Sciatic nerve (tissue), 2 donors: Measurements from ENCODE around the gene CHRNE. TPM values are rescaled to one million over a fixed set of nuclear protein-coding genes. Genes with fewer than 3 reads are reported as not detected.
A peak's percentile ranks its signal among the peaks of the same experiment; 100 is the strongest.

ENCODE experiments used
- ATAC-seq: fragments of 200-7000 bp; cut with Tn5 transposase; one replicate; pipeline ENCODE4 v1.9.1; 2020; ENCODE audit warnings: mild to moderate bottlenecking, moderate library complexity
- DNase-seq: peaks from one replicate; pipeline ENCODE4 v3.0.0-alpha.2; 2020; ENCODE audit warnings: low spot score
- intact Hi-C: fragments of 100-400 bp; cut with DNase I; formaldehyde crosslinking; loops from one replicate; pipeline ENCODE4 v1.14.2; 2022
- total RNA-seq: library from RNA; stranded (reverse); fragmentation: NEBNext Ultra II Directional; extraction: Animal tissue kit (Norgen Biotek cat#: 25700); gene quantifications from one replicate; pipeline ENCODE4 v1.2.1, GENCODE V29; 2021
- donor health status: DM: no; HTN: no; CAD: no.
- donor health status: DM: no; HTN: no; CAD: no.

The CHRNE gene
- total RNA-seq = 2.3 TPM

DNA sequence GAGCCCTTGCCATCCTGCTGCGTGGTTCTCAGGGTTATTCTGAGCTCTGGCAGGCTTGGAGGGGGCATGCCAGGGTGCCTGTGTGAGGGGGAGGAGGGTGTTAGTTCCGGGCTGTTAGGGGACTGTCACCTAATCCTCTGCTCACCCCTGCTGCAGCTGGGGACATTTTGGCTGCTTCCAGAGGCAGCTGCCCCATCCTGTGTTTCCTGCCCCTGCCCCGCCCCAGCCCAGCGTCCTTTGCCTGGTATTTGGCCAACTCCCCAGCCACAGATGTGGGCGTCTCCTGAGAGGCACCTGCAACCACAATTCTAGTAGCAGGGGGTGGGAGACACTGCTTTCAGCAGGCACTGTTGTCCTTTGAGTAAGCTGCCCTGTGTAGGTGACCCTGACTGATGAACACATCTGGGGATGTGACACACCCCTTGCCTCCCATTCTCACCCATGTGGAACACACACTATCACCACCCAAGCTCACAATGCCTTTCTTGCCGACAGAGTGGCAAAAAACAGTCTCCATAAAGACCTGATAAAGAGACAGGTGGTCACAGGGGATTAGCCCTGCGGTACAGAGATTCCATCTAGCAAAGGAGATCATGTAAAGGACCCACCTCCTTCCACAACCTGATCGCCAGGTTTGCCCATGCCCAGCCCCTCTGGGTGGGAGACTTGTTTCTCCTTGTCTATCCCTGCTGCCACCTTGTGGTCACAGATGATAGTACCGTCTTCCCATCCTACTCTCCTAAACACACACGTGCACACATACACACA, at the start of gene CHRNE:
Gene CHRNE, minus strand, starts transcription at position 48 of the 768 bp plus-strand sequence. Its CDS starts 35 bp downstream, at position 13.
- peak; percentile 87 for DNase-seq
- no peak for ATAC-seq
- intact Hi-C loops = no loop called here

DNA sequence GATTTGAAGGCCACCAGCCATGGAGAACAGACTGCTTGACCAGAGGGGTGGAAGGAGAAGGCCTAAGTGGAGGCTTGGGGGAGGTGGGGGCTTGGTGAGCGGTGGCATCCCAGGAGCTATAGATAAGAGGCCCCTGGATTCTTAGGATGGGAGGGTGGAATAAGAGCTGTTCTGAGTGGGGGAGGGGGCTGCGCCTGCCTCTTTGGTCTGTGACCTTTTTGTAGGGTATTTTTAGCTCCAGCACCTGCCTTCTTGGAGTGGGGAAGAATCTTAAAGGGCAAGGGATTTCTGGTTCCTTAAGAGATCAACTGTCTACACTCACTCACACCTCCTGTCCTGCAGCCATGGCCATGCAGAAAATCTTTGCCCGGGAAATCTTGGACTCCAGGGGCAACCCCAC, 48.6 kb upstream of the CHRNE start:
- DNase-seq = no peak
- no peak for ATAC-seq
- intact Hi-C loops = no loop called here

DNA sequence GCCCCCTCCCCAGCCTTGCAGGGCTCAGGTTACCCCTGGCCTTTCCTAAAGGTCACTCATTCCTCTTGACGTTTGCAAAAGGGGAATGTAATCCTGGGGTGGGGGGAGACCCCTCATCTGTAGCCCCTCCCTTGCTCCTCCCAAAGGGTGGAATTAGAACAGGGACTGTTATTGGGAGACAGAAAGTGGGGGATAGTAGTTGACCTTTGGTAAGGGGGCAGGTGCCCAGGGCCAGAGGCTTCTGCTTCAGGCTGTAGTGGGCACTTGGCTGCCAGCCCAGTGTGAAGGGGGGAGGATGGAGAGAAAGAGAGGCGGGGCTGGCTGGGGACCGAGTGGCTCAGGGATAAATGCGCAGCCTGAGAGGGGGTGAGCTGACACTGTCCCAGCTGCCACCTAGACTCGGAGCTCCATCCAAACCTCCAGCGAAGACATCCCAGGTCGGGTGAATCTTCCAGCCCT, 47.9 kb upstream of the CHRNE start, which contains the start of gene ENO3:
Gene ENO3, plus strand, starts transcription at position 374 of the 459 bp plus-strand sequence. CDS start 711 bp downstream, outside the sequence.
- DNase-seq (no peak), ATAC-seq (no peak)
- intact Hi-C loops = no loop called here

DNA sequence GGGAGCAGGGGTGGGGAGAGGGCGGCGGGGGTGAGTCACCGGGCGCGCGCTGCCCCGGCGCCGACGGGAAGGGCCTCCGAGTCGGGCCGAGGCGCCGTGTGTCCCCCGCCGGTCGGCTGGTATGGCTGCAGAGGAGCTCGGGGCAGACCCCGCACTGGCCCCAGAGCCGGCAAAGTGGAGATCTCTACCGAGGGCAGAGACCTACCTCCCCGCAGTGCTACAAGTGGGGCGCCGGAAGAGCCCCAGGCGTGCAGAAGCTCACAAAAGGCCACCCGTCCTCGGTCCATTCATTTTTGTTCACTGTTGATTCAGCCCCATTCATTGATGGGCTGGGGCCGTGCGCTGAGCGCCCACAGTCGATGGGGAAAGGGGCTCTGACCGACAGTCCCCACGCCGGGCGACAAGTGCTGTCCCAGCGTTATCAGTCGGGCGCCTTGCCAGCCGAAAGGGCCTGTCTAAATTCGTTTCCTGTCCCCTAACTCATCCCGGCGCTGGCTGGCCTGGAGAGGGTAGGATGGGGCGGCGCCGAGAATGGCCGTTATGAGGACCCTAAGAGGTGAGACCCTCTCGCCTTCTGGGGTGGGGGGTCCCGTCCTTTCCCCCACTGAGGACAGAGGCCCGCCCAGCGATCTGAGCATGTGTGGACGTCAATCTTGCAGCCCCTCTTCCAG, 47.3 kb upstream of the CHRNE start:
- intact Hi-C loops = no loop called here
- ATAC-seq (no peak), DNase-seq (peak; percentile 83)

DNA sequence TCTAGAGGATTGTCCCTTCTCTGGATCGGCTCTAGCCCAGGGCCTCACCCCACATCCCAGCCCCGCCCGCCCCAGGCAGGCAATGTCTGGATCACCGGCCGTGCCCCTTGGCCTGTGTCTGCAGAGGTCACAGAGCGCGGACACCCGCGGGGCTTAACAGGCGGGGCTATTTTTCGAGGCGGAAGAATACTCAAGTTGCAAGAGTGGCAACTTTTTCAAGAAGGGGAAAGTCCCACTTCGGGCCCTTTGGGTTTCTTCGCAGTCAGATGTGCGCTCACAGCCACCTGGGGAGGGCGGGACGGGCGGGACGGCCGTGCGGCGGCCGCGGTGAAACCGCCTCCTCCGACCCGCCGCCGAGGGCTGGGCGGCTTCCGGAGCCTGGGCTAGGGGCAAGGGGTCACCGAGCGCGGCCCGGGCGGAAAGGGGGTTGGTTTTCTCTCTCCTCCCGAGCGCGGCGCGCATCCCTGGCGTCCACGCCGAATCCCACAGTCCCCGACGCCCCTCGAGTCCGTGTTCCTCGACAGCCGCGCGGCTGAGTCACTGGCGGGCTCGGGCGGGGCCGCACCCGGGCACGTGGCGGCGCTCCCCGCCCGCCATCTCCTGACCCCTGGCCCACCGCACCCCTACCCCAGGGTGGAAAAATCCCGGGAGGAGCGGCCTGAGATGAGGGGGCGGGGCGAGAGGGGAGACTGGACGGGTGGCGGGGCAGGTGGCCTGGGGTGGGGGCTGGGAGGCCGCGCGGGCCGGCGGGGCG, 46.6 kb upstream of the CHRNE start:
- intact Hi-C loops = no loop called here
- ATAC-seq (peak; percentile 40), DNase-seq (peak; percentile 84)

DNA sequence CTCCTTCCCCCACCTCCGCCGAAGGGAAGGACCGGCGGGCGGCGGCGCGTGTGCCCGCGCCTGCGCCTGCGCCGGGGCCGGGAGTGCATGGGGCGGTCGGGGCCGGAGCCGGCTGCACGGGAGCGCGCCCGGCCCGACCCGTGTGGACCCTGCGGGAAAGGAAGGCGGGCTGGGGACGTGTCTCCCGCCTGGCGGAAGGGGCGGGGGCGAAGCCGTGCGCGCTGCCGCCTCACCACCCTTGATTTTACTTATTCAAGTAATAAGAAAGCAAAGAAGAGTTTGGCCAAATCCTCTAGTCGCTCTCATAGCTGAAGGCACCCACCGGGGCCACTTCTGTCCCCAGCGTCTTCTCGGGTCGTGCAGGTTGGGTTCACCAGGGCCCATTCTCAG, 46.0 kb upstream of the CHRNE start:
- DNase-seq = peak; percentile 88
- intact Hi-C loops = no loop called here
- peak; percentile 89 for ATAC-seq

DNA sequence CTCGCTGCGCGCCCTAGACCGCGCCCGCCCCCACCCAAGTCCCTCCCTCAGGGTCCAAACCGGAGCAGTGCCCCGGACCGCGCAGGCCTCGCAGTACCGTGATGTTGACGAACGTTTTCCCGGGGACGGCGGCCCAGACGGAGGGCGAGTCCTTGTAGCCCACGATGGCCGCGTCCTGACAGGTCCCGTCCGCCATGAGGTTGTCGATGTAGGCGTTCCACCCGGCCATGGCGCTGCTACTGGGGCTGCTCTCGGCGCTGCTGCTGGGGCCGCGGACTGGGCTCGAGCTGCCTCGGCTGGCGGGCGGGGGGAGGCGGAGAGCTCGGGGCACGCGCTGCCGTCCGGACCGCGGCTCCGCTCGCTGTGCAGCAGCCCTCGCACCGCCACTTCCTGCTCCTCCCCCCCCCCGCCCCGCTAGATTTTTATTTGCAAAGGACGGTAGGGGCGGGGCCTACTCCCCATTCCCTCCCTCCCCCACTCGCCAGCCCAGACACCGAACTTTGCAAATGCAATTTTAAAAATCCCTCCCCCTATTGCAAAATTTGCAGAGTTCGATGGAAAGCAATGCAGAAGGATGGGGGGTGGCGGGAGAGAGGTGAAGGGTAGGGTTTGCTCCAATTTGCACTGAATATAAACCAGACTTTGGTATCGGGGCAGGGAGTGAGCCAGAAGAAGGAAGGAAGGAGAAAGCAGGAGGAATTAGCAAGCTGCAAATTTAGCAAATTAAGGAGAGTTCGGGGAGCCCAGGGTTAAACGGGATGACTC, 45.5 kb upstream of the CHRNE start, which contains the start of gene PFN1:
Gene PFN1, minus strand, starts transcription at position 365 of the 765 bp plus-strand sequence. Its CDS starts 136 bp downstream, at position 229.
- DNase-seq (peak; percentile 93), ATAC-seq (peak; percentile 91)
- intact Hi-C loops = no loop called here

DNA sequence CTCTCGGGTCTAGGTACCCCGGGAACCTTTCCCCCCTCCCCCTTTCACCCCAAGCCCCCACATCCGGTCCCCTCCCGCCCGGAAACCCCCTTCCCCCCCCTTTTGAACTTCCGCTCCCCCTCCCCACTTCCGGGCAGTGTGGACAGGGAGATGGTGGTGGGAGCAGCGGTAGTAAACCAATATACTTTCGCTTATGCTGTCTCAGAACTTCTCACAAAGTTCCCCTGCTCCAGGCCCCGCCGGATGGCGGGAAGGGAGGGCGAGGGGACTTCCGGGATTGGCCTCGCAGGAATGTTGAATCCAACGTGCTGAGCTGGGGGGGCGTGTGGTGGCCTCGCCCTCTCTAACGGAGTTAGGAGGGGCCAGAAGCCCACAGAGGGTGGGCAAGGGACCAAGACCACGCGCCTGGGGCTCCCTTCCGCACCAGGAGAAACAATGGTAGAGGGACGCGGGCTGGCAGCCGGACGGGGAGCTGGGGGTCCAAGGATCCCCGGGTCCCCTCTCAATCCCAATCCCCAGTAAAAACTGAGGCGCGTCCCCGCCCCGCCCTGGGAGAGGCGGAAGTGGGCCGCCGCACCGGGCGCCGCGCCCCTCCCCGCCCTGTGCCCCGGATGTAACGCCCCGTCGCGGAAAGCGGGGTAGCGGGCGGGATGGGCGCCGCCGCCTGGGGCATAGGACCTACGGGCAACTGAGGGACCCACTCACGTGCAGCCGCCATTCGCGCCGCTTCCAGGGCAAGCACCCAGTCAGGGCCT, 44.7 kb upstream of the CHRNE start:
- peak; percentile 77 for DNase-seq
- peak; percentile 27 for ATAC-seq
- intact Hi-C loops = no loop called here

DNA sequence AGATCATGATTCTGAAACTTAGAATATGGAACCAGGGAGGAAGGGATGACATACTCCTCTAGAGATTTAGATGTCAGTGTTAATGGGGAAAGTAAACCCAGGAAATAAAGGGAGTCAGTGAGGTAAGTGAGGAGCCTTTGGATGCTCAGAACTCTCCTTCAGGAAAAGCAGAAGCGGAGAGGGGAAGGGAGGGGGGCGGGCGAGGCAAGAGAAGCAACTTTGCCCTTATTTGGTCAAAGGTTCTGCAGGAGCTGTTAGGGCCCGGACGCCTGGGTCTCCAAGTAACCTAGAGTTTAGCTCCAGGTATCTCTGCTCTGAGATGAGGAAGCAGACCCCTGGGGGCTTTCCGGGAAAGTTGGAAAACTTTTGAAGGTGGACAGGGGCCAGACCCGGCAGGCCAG, 44.1 kb upstream of the CHRNE start:
- ATAC-seq = no peak
- intact Hi-C loops = no loop called here
- no peak for DNase-seq

DNA sequence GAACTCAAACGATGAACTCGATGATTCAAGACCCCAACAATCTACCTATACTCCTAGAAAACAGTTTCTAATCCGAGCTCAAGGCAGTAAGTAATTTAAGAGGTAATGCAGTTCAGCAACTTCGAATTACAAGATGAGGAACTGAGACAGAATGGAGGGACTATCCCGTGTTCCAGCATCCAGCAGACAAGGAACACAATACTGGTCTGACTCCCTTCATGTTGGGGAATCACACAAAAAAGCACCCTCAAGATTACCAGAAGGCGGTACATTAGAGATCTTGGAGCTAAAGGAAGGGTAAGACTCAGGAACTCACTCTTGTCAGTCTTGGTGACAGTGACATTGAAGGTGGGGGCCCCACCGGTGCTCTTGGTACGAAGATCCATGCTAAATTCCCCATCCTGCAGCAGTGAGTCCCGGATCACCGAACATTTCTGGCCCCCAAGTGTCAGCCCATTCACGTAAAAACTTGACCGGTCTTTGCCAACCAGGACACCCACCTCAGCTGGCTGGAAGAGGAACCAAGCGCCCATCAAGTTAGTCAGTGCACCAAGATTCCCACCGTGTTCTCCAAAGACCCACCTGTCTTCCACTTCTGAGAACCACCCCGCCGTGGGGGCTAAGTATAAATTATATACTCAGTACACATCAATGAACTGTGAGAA, 43.5 kb upstream of the CHRNE start:
- ATAC-seq (no peak), DNase-seq (no peak)
- intact Hi-C loops = no loop called here

DNA sequence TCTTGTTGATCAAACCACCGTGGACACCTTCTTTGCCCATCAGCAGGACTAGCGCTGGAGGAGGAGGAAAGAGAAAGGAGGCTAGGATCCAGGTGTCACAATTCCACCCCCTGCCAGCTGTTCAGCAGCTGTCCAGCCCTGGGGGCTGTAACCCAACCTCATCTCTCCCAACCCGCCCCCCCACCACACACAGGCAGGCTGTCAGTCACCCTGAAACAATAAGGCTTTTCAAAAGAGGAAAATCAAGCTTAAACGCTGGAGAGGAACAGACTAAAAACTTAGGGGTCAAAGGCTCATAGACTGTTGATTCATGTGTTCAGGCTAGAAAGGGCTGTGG, 43.0 kb upstream of the CHRNE start:
- intact Hi-C loops = no loop called here
- DNase-seq (no peak), ATAC-seq (no peak)

DNA sequence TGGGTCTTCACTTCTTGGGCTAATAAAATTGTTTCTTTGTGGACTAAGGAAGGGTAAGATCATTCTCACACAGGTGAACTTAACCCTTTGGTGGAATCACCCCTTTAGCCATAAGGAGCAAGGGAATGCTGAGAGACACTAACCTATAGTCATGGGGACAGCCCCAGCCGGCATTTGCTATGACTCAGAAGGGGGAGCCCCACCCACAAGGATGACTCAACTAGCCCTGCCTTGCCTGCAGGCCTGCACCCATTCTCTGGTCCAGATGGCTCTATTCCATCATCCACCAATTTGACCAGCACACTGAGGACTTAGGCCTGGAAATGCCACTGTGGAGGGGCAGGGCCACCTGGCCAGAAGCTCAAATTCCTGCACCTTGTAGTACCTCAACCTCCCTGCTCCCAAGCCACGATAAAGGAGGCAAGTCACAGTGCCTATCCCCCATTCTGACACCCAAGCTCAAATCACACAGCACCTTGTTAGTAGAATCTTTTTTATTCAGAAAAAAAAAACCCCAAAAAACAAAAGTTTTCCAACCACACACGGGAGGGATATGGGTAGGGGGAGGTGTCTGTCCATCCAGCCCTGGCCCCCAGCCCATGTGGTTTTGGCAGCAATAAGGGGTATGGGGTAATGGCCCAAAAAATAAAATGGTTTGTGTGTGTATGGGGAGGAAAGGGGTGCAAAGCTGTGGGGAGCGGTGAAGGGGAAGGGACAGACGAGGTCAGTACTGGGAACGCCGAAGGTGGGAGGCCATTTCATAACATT, 42.5 kb upstream of the CHRNE start:
- DNase-seq = peak; percentile 84
- ATAC-seq = no peak
- intact Hi-C loops = no loop called here

DNA sequence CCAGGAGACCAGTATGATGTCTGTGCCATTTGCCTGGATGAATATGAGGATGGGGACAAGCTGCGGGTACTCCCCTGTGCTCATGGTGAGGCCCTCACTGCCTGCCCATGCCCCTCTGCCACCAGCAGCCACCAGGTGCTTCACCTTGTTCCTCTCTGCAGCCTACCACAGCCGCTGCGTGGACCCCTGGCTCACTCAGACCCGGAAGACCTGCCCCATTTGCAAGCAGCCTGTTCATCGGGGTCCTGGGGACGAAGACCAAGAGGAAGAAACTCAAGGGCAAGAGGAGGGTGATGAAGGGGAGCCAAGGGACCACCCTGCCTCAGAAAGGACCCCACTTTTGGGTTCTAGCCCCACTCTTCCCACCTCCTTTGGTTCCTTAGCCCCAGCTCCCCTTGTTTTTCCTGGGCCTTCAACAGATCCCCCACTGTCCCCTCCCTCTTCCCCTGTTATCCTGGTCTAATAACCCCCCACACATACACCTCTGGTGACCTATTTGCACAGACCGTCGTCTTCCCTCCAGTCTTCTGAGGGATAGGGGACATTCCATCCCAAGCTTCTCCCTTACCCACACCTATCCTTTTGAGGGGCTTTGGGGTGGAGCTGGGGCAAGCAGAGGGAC, 41.8 kb upstream of the CHRNE start:
- ATAC-seq = no peak
- DNase-seq = no peak
- intact Hi-C loops = no loop called here

DNA sequence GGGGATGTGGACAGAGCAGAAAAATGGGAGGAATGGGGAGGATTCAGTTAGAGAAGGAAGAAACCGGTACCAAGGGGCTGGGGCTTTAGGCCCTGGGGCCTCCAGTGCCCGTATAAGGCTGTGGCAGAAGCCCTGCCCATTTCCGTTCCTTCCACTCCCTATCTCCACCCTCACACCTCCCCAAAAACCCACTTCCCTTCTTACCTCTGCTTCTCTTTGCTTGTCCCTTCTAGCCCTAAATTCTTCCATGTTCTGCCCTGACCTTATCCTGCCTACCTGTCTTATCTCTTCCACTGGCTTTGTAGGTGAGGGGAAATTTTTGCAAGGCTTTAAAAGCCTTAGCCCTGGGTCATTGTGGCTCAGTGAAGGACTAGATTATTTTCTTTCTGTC, 41.3 kb upstream of the CHRNE start:
- ATAC-seq (no peak), DNase-seq (no peak)
- intact Hi-C loops = no loop called here

DNA sequence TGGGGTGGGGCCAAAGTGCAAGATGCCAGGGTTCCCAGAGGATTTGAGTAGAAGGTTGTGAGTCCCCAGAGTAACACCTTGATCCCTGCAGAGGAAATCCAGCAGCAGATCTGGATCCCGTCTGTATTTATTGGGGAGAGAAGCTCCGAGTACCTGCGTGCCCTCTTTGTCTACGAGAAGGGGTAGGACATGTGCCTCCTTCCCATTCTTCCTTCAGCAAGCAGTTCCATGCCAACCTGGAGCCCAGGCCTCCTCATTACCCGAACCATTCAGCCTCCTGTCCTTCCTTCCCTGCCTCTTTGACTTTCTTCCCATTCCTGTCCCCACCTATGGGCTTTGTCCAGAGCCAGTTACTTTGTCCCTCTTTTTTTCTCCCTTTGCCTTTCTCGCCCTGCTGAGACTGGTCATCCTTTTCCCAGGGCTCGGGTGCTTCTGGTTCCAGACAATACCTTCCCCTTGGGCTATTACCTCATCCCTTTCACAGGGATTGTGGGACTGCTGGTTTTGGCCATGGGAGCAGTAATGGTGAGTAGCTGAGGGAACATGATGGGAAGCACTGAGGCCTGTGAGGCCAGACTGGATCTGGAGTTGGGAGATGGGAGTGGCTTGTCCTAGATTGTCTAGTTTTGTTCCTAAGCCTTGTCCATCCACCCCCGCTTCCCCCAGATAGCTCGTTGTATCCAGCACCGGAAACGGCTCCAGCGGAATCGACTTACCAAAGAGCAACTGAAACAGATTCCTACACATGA, 40.0 kb upstream of the CHRNE start:
- intact Hi-C loops = no loop called here
- no peak for ATAC-seq
- DNase-seq = no peak

DNA sequence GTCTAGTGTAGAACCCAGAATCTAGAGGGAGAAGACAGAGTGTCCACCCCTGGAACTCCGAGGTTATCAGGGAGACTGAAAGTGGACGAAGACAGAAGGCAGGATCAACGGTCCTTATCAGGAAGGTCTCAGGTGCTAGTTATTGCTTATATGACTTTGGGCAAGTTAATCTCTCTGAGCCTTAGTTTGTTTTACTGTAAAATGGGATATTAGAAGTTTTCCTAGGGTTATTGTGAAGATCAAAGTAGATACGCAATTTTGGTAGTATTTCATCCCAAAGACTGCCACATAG, 38.4 kb upstream of the CHRNE start:
- ATAC-seq (no peak), DNase-seq (no peak)
- intact Hi-C loops = no loop called here
